GM20431 (cell line): ENCODE results near the gene IL1RAPL2.
"Not testable (repeated sequence)": the region's sequence is repeated elsewhere in the genome, so short reads cannot be mapped to it uniquely, and the experiment has no call there.

ENCODE experiments used
- in situ Hi-C: fragments of 300-500 bp; cut with MseI, MboI; formaldehyde crosslinking; loops from one replicate; pipeline ENCODE4 v1.15.0; 2020; ENCODE audit warnings: low sequenced_read_pairs; ENCODE audit not compliant: unreplicated experiment

Gene IL1RAPL2

GRCh38 chrX:104565791-104566680 is at the start of gene IL1RAPL2:
Gene IL1RAPL2 (plus strand): TSS chrX:104566199.
- in situ Hi-C loops = no loop called here

GRCh38 chrX:104522386-104522785 is 43.6 kb upstream of the IL1RAPL2 start:
- in situ Hi-C loops = no loop called here

GRCh38 chrX:104523858-104524257 is 42.1 kb upstream of the IL1RAPL2 start:
- in situ Hi-C loops = no loop called here

- in situ Hi-C loops = no loop called here
These were observed 26.9 kb upstream of the IL1RAPL2 start for GRCh38 chrX:104539081-104539480.

GRCh38 chrX:104542447-104542846 is 23.6 kb upstream of the IL1RAPL2 start:
- in situ Hi-C loops = not testable (repeated sequence)

- in situ Hi-C loops = no loop called here
These were observed 1.7 kb upstream of the IL1RAPL2 start for GRCh38 chrX:104564335-104564734.

- in situ Hi-C loops = no loop called here
These were observed 887 bp upstream of the IL1RAPL2 start for GRCh38 chrX:104564921-104565703.

- in situ Hi-C loops = no loop called here
These were observed 892 bp downstream of the IL1RAPL2 start for GRCh38 chrX:104566681-104567501.

- in situ Hi-C loops = no loop called here
These were observed 1.5 kb downstream of the IL1RAPL2 start for GRCh38 chrX:104567506-104567905.

GRCh38 chrX:104568304-104568915 is 2.4 kb downstream of the IL1RAPL2 start:
- in situ Hi-C loops = no loop called here

- in situ Hi-C loops = no loop called here
These were observed 52.3 kb downstream of the IL1RAPL2 start for GRCh38 chrX:104618106-104618895.

- in situ Hi-C loops = no loop called here
These were observed 55.8 kb downstream of the IL1RAPL2 start for GRCh38 chrX:104621781-104622180.

- in situ Hi-C loops = no loop called here
These were observed 75.2 kb downstream of the IL1RAPL2 start for GRCh38 chrX:104641176-104641575.

- in situ Hi-C loops = no loop called here
These were observed 81.1 kb downstream of the IL1RAPL2 start for GRCh38 chrX:104647084-104647483.

GRCh38 chrX:104659005-104659744 is 93.2 kb downstream of the IL1RAPL2 start:
- in situ Hi-C loops = no loop called here

GRCh38 chrX:104660092-104660491 is 94.1 kb downstream of the IL1RAPL2 start:
- in situ Hi-C loops = no loop called here

GRCh38 chrX:104662694-104663093 is 96.7 kb downstream of the IL1RAPL2 start:
- in situ Hi-C loops = no loop called here

GRCh38 chrX:104665691-104666090 is 99.7 kb downstream of the IL1RAPL2 start:
- in situ Hi-C loops = no loop called here
